ENCODE results near the gene TNNT3. TPM values are rescaled to one million over a fixed set of nuclear protein-coding genes. Genes with fewer than 3 reads are reported as not detected.

Gene TNNT3
- total RNA-seq, 2 donors from 2014 or later, result not detected

DNA sequence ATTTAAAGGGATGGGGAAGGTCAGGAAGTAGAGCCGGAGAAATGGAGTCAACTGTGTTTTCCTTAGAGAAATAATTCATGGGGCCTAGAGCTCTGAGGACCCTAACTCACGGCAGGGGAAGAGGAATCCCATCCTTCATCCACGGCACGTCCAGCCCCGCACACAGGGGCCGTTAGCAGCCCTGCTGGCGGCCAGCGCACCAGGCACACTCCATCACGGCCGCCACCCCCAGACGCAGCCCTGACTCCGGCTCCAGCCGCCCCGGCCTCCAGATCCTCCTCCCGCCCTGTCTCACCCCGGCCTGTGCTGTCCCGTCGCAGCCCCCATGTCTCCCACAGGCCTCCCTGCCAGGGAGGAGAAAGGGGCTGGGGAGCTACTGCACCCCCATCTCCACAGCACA, 38.9 kb downstream of the TNNT3 start:
- Mint-ChIP-seq H3K27me3 (ENCODE audit: insufficient read depth) (no peaks in the 10 kb centered on the region), H3K36me3 (ENCODE audit: low read depth) (no peaks in the 10 kb centered on the region), H3K4me3 (no peak overlapping the region), H3K4me1 (no peaks in the 10 kb centered on the region), H3K27ac (no peak overlapping the region), H3K9me3 (no peaks in the 10 kb centered on the region)
- no peak overlapping the region for H3K9ac ChIP-seq (ENCODE audit: extremely low read depth, low read length, poor library complexity, severe bottlenecking)
- no peaks in the 10 kb centered on the region for H3K36me3 ChIP-seq (ENCODE audit: control insufficient read depth, insufficient read depth, low read length)
- no peak overlapping the region for H3K4me3 ChIP-seq (ENCODE audit: low read length)
- H3K9me3 ChIP-seq (ENCODE audit: control insufficient read depth, low read length), result no peaks in the 10 kb centered on the region
- TF ChIP-seq, protein P1, sequence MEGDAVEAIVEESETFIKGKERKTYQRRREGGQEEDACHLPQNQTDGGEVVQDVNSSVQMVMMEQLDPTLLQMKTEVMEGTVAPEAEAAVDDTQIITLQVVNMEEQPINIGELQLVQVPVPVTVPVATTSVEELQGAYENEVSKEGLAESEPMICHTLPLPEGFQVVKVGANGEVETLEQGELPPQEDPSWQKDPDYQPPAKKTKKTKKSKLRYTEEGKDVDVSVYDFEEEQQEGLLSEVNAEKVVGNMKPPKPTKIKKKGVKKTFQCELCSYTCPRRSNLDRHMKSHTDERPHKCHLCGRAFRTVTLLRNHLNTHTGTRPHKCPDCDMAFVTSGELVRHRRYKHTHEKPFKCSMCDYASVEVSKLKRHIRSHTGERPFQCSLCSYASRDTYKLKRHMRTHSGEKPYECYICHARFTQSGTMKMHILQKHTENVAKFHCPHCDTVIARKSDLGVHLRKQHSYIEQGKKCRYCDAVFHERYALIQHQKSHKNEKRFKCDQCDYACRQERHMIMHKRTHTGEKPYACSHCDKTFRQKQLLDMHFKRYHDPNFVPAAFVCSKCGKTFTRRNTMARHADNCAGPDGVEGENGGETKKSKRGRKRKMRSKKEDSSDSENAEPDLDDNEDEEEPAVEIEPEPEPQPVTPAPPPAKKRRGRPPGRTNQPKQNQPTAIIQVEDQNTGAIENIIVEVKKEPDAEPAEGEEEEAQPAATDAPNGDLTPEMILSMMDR (conservative IDR thresholded peaks at IDR 0.05), result no peak
- no peaks in the 10 kb centered on the region for H3K27me3 ChIP-seq (ENCODE audit: control insufficient read depth, insufficient read depth, low read length, poor library complexity, severe bottlenecking)
- DNase-seq, result no peak
- no CpG with 5 or more reads among the region's 18 CpGs for WGBS, 2 experiments (ENCODE audit: insufficient coverage in 1 of 2, insufficient read length in 1 of 2)
- H3K27ac ChIP-seq (ENCODE audit: low read depth, low read length), result no peak overlapping the region
- H3K4me1 ChIP-seq (ENCODE audit: control insufficient read depth, insufficient read depth, low read length), result no peaks in the 10 kb centered on the region

DNA sequence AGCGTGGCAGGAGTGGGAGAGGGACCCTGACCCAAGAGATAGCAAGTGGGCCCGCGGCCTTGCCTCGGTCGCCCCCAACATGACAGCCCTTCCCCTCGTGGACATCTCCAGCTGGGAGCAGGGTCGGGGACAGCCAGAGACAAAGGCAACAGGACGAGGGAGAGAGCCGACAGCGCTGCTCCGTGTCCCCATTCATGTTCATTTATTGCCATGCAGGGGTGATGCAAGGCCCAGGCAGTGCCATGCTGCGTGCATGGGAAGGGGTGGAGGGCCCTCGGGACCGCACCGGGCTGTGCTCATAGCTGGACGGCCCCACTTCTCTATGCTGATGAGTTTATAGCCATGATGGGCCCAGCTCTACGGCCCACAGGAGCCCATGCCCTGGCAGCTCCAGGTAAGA, 40.3 kb downstream of the TNNT3 start:
- TF ChIP-seq, protein P1 (conservative IDR thresholded peaks at IDR 0.05), result no peak
- Mint-ChIP-seq H3K36me3 (ENCODE audit: low read depth) (no peaks in the 10 kb centered on the region), H3K4me3 (no peak overlapping the region), H3K27ac (no peak overlapping the region), H3K27me3 (ENCODE audit: insufficient read depth) (no peaks in the 10 kb centered on the region), H3K9me3 (no peaks in the 10 kb centered on the region), H3K4me1 (no peaks in the 10 kb centered on the region)
- no peak for DNase-seq
- H3K27ac ChIP-seq (ENCODE audit: low read depth, low read length), result no peak overlapping the region
- WGBS, 2 experiments (ENCODE audit: insufficient coverage in 1 of 2, insufficient read length in 1 of 2), result 80% methylated on average over 3 of the region's 17 CpGs; no CpG with 5 or more reads in 1 of the 2 experiments
- H3K36me3 ChIP-seq (ENCODE audit: control insufficient read depth, insufficient read depth, low read length), result no peaks in the 10 kb centered on the region
- H3K4me3 ChIP-seq (ENCODE audit: low read length), result no peak overlapping the region
- no peaks in the 10 kb centered on the region for H3K9me3 ChIP-seq (ENCODE audit: control insufficient read depth, low read length)
- H3K9ac ChIP-seq (ENCODE audit: extremely low read depth, low read length, poor library complexity, severe bottlenecking), result no peak overlapping the region
- no peaks in the 10 kb centered on the region for H3K4me1 ChIP-seq (ENCODE audit: control insufficient read depth, insufficient read depth, low read length)
- no peaks in the 10 kb centered on the region for H3K27me3 ChIP-seq (ENCODE audit: control insufficient read depth, insufficient read depth, low read length, poor library complexity, severe bottlenecking)

- Mint-ChIP-seq H3K9me3 (no peaks in the 10 kb centered on the region), H3K27ac (no peak overlapping the region), H3K4me1 (no peaks in the 10 kb centered on the region), H3K4me3 (no peak overlapping the region), H3K27me3 (ENCODE audit: insufficient read depth) (no peaks in the 10 kb centered on the region), H3K36me3 (ENCODE audit: low read depth) (no peaks in the 10 kb centered on the region)
- H3K27ac ChIP-seq (ENCODE audit: low read depth, low read length), result no peak overlapping the region
- no peak overlapping the region for H3K9ac ChIP-seq (ENCODE audit: extremely low read depth, low read length, poor library complexity, severe bottlenecking)
- TF ChIP-seq, protein P1 (conservative IDR thresholded peaks at IDR 0.05), result no peak
- no peaks in the 10 kb centered on the region for H3K27me3 ChIP-seq (ENCODE audit: control insufficient read depth, insufficient read depth, low read length, poor library complexity, severe bottlenecking)
- DNase-seq, result no peak
- no peak overlapping the region for H3K4me3 ChIP-seq (ENCODE audit: low read length)
- H3K4me1 ChIP-seq (ENCODE audit: control insufficient read depth, insufficient read depth, low read length), result no peaks in the 10 kb centered on the region
- no CpG with 5 or more reads among the region's 20 CpGs for WGBS, 2 experiments (ENCODE audit: insufficient coverage in 1 of 2, insufficient read length in 1 of 2)
- H3K36me3 ChIP-seq (ENCODE audit: control insufficient read depth, insufficient read depth, low read length), result no peaks in the 10 kb centered on the region
- H3K9me3 ChIP-seq (ENCODE audit: control insufficient read depth, low read length), result no peaks in the 10 kb centered on the region
Measured at GRCh38 chr11:1963864-1964263, 44.4 kb downstream of the TNNT3 start.

All from endodermal cell (in vitro differentiated cells).